Stomach smooth muscle (tissue), 2 donors: Measurements from ENCODE around the gene ZBTB46.

Experiments
- H3K27ac ChIP-seq: one replicate; pipeline ENCODE4 v1.7.0; 2013; ENCODE audit warnings: mild to moderate bottlenecking, low read length, inconsistent platforms
- H3K27me3 ChIP-seq, 2 donors: one replicate each; pipeline ENCODE4 v1.7.0; 2013; ENCODE audit warnings: low read length in 2 of 2; ENCODE audit not compliant: insufficient read depth in 2 of 2, control insufficient read depth in 1 of 2
- H3K36me3 ChIP-seq, 2 donors: one replicate each; pipeline ENCODE4 v1.7.0; 2013; ENCODE audit warnings: low read length in 2 of 2; ENCODE audit not compliant: control insufficient read depth in 2 of 2, insufficient read depth in 2 of 2
- H3K4me1 ChIP-seq: one replicate; pipeline ENCODE4 v1.7.0; 2013; ENCODE audit warnings: low read length; ENCODE audit not compliant: control insufficient read depth, insufficient read depth
- H3K4me3 ChIP-seq, 2 donors: one replicate each; pipeline ENCODE4 v1.7.0; 2013; ENCODE audit warnings: low read length in 2 of 2
- H3K9ac ChIP-seq, 2 donors: one replicate each; pipeline ENCODE4 v1.7.0; 2013; ENCODE audit warnings: low read length in 2 of 2, mild to moderate bottlenecking in 1 of 2
- H3K9me3 ChIP-seq, 2 donors: one replicate each; pipeline ENCODE4 v1.7.0; 2013; ENCODE audit warnings: low read length in 2 of 2; ENCODE audit not compliant: control insufficient read depth in 2 of 2
- donor health status: healthy.
- donor health status: Pancreatic carcinoma.

Gene ZBTB46

DNA sequence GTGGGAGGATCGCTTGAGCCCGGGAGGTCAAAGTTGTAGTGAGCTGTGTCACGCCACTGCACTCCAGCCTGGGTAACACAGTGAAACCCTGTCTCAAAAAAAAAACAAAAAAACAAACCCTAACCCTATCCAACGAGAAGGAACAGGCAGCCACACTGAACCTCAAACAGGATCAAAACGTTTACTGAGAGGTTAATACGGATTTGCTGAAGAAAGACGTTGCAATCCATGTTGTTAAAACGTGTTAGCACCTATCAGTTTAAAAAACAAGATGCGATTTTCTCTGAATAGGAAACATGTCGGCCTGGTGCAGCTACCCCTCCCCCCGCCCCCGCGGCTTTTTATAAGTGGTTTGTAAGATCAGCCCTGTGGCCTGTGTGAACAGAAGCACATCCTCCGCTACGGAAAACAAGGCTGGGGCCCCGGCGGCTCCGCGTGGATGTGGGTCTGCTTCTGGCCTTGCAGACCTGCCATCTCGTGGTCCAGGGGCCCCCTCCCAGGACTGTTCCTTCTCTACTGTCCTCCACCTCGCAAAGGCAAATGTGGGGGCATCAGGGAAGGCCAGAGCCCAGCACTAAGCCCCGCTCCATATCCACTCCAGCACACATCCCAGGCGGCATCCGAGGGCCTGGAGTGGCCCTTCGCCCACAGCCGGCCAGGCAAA lies 80.1 kb downstream of the ZBTB46 start:
- Histone ChIP-seq H3K4me3 (no peak overlapping the region), H3K36me3 (no peaks in the 10 kb centered on the region), H3K9ac (no peak overlapping the region), H3K4me1 (no peaks in the 10 kb centered on the region), H3K9me3 (no peaks in the 10 kb centered on the region), H3K27me3 (no peaks in the 10 kb centered on the region), H3K27ac (no peak overlapping the region)

DNA sequence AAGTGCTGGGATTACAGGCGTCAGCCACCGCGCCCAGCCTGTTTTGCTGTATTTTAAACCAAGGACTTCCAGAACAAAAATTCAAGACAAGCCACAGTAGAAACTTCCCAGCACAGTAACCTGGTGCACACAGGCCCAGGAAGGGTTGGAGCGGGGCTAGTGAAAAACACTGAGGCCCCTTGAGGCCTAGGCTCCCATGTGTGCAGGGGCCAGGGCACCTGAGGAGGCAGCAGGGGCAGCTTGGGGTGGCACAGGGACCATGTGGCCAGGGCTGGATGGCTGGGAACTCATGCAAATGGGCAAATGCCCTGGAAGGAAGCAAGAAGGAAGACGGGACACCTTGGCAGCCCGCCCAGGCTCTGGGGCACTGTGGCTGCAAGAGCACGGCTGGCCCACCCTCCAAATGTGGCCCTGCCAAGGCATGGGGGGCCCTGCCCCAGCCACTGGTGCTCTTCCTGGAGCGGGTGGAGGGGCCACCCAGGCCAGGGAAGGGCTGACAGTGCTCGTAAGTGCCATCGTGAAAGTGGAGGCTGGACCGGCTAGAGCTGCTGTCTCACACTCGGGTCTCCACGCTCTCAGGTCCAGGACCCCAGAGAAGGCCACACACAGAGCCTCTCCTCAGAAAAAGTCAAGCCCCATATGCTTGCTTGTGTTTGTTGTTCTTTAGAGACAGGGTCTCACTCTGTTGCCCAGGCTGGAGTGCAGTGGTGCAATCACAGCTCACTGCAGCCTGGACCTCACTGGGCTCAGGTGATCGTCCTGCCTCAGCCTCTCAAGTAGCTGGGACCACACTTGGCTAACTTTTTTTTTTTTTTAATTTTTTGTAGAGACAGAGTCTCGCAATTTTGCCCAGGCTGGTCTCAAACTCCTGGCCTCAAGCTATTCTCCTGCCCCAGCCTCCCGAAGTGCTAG lies 81.2 kb downstream of the ZBTB46 start:
- Histone ChIP-seq H3K27me3 (no peaks in the 10 kb centered on the region), H3K27ac (no peak overlapping the region), H3K36me3 (no peaks in the 10 kb centered on the region), H3K4me3 (no peak overlapping the region), H3K4me1 (no peaks in the 10 kb centered on the region), H3K9ac (no peak overlapping the region), H3K9me3 (no peaks in the 10 kb centered on the region)

DNA sequence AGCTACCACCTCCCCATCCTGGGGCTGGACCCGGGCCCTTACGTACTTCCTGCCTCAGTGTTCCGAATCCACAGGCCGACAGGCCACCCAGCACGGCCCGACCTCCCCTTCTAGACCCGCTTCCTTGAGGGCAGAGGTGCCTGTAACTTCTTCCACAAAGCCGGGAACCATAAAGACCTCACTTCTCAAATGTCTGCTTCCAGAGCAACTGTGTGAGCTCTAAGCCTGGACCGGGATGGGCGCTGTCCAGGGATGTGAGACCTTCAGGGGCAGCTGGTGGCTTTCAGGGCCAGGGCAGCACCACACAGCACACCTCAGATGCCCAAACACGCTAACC lies 82.2 kb downstream of the ZBTB46 start:
- H3K27ac ChIP-seq, result no peak overlapping the region
- no peak overlapping the region for H3K9ac ChIP-seq
- H3K9me3 ChIP-seq, result no peaks in the 10 kb centered on the region
- no peak overlapping the region for H3K4me3 ChIP-seq
- no peaks in the 10 kb centered on the region for H3K36me3 ChIP-seq
- no peaks in the 10 kb centered on the region for H3K4me1 ChIP-seq
- H3K27me3 ChIP-seq, result no peaks in the 10 kb centered on the region

DNA sequence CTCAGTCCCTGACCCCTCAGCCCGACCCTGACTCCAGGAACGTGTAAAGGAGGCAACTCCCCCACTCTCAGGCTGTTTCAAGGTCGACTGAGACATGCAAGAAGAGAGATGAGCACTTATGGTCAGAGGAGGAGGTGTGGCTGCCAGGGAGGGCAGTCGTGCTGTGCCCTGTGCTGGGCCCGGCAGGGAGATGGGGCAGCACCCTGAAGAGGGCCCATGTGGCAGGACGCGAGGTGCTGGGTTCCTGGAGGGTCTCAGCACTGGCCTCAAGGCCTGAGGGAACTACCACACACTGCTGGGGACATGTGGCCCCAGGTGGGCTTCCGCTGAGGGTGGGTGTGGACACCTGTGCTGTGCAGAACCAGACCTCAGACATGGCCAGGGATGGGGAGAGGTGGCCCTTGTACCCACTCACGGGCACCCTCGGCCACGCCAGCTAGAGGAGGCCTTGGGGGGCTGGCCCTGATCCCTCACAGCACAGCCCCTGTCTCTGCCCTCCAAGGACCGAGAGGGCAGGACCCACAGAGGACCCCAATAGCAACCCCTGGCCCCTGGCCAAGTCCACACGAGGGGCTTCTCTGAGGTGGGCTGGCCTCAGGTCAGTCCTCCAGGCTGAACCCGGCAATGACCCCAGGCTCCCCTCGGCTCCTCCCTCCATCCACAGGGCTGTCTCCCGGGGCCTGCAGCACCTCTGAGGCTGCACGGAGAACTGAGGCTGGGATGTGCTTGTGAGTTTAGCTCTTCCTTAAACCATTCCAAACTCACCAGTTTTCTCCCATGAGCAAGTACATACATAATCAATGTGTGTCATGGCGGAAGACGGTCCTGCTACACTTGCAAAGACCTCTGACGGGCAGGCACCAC lies 82.8 kb downstream of the ZBTB46 start:
- no peaks in the 10 kb centered on the region for H3K36me3 ChIP-seq
- no peak overlapping the region for H3K4me3 ChIP-seq
- no peaks in the 10 kb centered on the region for H3K9me3 ChIP-seq
- H3K27me3 ChIP-seq, result no peaks in the 10 kb centered on the region
- H3K4me1 ChIP-seq, result no peaks in the 10 kb centered on the region
- H3K9ac ChIP-seq, result no peak overlapping the region
- no peak overlapping the region for H3K27ac ChIP-seq

DNA sequence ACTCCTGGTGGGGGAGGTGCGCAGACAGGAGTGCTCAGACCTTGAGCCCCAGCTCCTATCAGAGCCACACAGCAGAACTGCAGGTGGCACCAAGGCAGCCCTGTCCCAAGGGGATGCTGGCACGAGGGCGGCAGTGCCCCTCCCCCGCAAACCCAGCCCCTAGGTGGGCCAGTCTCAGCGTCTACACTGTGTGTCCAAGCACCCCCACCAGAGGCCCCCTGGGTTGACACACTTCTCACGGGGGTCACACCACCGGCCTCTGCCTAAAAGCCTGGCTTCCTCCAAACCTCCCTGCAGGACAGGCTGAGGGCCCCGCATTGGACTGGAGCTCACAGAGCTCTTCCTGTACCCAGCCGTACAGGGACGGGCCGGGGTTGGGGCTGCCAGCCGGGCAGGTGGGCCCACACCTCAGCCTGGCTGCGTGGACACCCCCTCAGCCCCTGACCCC lies 83.4 kb downstream of the ZBTB46 start:
- Histone ChIP-seq H3K36me3 (no peaks in the 10 kb centered on the region), H3K9ac (no peak overlapping the region), H3K27me3 (no peaks in the 10 kb centered on the region), H3K27ac (no peak overlapping the region), H3K4me3 (no peak overlapping the region), H3K4me1 (no peaks in the 10 kb centered on the region), H3K9me3 (no peaks in the 10 kb centered on the region)

DNA sequence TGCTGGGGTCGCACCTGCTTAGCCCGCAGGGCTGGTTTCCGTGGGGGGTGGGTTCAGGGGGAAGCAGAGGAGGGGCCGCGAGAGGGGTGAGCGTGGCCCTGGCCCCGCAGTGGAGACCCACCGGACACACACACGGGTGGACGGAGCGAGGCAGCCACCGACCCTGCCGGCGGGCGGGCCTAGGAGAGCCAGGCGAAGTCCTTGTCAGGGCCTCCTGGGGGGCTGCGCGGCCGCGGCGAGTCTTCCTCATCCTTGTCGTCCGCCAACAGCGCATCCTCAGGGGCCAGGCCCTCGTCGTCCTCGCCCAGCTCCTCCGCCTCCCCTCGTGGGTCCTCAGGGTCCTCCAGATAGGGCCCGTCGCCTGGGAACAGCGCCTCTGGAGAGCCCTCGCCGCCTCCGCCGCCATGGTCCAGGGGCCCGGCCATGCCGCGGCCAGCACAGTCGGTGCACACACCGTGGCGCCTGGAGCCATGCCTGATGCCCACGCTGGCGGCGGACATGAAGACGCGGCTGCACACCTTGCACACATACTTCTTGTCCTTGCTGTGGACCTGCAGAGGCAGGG lies 84.2 kb downstream of the ZBTB46 start:
- H3K9me3 ChIP-seq, result no peaks in the 10 kb centered on the region
- no peak overlapping the region for H3K9ac ChIP-seq
- peaks cover 4% of the 10 kb centered on the region for H3K4me1 ChIP-seq
- no peak overlapping the region for H3K27ac ChIP-seq
- no peak overlapping the region for H3K4me3 ChIP-seq
- H3K36me3 ChIP-seq, result no peaks in the 10 kb centered on the region
- no peaks in the 10 kb centered on the region for H3K27me3 ChIP-seq

DNA sequence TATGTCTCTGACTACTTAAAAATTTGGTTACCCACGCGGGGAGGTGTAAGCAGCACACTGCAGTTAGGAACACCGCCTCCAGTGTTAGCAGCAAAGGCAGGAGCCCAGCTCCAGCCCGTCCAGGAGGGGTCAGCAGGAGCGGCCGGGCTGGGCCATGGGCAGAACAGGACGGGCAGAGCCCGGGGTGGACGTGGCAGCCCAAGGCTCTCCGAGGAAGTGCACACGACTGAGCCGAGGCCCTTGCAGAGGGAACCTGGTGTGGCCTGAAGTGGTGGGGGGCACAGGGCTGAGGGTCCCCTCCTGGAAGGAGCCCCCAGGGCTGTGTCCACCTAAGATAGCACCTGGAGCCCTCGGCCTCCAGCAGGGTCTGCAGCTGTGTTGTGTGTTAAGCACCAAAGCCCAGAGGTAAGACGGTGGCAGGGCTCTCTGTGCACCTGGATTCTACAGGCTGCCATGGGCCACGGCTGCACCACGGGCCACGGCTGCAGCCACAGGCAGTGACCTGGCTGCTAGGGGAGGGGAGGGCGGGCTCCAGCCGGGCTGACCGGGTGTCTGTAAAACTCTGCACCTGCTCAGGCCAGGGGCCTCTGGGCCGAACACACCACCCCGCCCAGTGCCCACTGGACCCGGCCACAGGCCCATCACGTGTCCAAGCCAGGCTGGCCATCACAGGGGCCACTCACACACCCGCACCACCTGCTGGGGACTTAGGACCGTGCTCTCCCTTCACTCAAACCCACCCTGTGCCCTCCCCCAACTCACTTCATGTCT lies 84.9 kb downstream of the ZBTB46 start:
- H3K27me3 ChIP-seq, result no peaks in the 10 kb centered on the region
- no peak overlapping the region for H3K27ac ChIP-seq
- no peak overlapping the region for H3K4me3 ChIP-seq
- peaks cover 11% of the 10 kb centered on the region for H3K4me1 ChIP-seq
- H3K36me3 ChIP-seq, result no peaks in the 10 kb centered on the region
- no peak overlapping the region for H3K9ac ChIP-seq
- H3K9me3 ChIP-seq, result no peaks in the 10 kb centered on the region

DNA sequence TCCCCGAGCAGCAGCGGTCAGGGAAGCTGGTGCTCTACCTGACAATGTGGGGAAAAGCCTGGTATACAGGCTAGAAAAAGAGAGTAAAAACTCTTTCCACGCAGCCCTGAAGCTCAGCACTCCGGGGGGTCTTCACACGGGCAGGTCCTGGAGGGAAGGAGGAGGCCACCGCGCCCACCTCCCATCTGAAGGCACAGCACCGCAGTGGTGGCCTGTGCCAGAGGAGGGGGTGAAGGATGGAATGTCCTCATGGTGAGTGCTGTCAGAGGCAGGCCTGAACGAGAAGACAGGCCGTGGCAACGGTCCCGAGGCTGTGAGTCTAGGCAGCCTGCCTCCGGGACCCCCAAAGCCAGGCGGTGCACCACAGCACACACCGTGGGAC lies 85.6 kb downstream of the ZBTB46 start:
- Histone ChIP-seq H3K4me1 (peaks cover 18% of the 10 kb centered on the region), H3K4me3 (no peak overlapping the region), H3K27me3 (no peaks in the 10 kb centered on the region), H3K9me3 (no peaks in the 10 kb centered on the region), H3K27ac (no peak overlapping the region), H3K9ac (no peak overlapping the region), H3K36me3 (no peaks in the 10 kb centered on the region)

DNA sequence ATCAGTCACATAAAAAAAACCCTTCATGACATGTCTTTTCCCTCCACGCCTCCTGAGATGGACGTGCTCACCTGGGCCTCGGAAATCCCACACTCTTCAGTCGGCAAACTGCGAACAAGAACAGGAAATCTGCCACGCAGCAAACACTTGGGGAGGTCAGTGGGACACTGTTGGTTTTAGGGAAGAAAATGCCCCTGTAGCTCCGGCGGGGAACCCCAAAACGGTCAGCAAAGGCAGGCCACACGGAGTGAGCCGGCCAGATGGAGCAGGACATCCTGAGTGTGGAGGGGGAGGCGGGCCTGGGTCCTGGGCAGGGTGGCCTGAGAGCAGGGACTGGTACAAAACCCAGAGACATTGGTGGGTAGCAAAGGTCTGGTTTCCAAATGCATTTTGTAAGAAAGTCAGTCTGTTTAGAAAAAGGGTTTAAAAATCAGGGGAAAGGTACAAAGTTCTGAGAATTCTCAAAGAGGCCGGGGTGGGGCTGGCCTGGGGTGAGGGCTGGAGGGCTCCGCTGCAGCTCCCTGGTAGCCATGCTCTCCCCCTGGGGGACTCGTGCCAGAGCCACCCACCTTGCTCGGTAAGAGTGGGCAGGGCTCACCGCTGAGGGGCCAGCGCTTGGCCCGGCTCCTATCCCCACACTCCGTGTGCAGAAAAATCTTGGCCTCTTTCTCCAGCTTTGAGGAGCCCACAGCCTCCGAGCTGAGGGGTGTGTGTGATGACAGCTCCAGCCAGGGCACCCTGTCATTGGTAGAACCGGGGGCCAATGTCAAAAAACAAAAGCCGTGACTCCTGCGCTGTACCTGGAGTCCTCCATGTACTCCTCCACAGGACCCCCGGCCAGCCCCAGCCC lies 86.3 kb downstream of the ZBTB46 start:
- H3K9ac ChIP-seq, result no peak overlapping the region
- peaks cover 20% of the 10 kb centered on the region for H3K4me1 ChIP-seq
- H3K27me3 ChIP-seq, result no peaks in the 10 kb centered on the region
- H3K36me3 ChIP-seq, result no peaks in the 10 kb centered on the region
- H3K27ac ChIP-seq, result no peak overlapping the region
- H3K9me3 ChIP-seq, result no peaks in the 10 kb centered on the region
- H3K4me3 ChIP-seq, result no peak overlapping the region
